Forelimb muscle (tissue), 1 donor: Measurements from ENCODE around the gene TMEM139. TPM values are rescaled to one million over a fixed set of nuclear protein-coding genes. Genes with fewer than 3 reads are reported as not detected.
"Not testable (repeated sequence)": the region's sequence is repeated elsewhere in the genome, so short reads cannot be mapped to it uniquely, and the experiment has no call there.

Experiments used
- DNase-seq: peaks from one replicate; pipeline ENCODE4 v3.0.0-alpha.2; 2013; ENCODE audit warnings: low read depth
- polyA plus RNA-seq: library from polyadenylated mRNA; unstranded; fragments of 120-200 nt; gene quantifications from one replicate; pipeline ENCODE4 v1.2.1, GENCODE V29; 2013; ENCODE audit not compliant: insufficient read length

Gene TMEM139
- polyA plus RNA-seq, 1 donor: 1.0 TPM

GRCh38 chr7:143258831-143259230, 25.9 kb upstream of the TMEM139 start:
- DNase-seq: no peak

GRCh38 chr7:143259765-143260164, 25.0 kb upstream of the TMEM139 start:
- DNase-seq: no peak

- no peak for DNase-seq
These were observed 22.9 kb upstream of the TMEM139 start for GRCh38 chr7:143261901-143262300.

GRCh38 chr7:143263266-143264195, 21.2 kb upstream of the TMEM139 start, which contains the start of gene GSTK1:
Gene GSTK1, plus strand, starts transcription at chr7:143263441. Its CDS starts 73 bp downstream, at chr7:143263514.
- no peak for DNase-seq

- not testable (repeated sequence) for DNase-seq
These were observed 20.6 kb upstream of the TMEM139 start for GRCh38 chr7:143264196-143264568.

GRCh38 chr7:143265017-143265693, 19.6 kb upstream of the TMEM139 start:
- DNase-seq: no peak

GRCh38 chr7:143269251-143269650, 15.5 kb upstream of the TMEM139 start:
- no peak for DNase-seq

GRCh38 chr7:143271240-143271639, 13.5 kb upstream of the TMEM139 start:
- no peak for DNase-seq

- DNase-seq: no peak
These were observed 11.9 kb upstream of the TMEM139 start for GRCh38 chr7:143272871-143273270.

- peak; percentile 83 for DNase-seq
These were observed 5.3 kb upstream of the TMEM139 start for GRCh38 chr7:143279186-143280098.

GRCh38 chr7:143280160-143280559, 4.6 kb upstream of the TMEM139 start:
- DNase-seq: no peak

GRCh38 chr7:143280566-143280965, 4.2 kb upstream of the TMEM139 start:
- no peak for DNase-seq

GRCh38 chr7:143281529-143281928, 3.2 kb upstream of the TMEM139 start:
- DNase-seq: no peak

GRCh38 chr7:143282124-143282523, 2.6 kb upstream of the TMEM139 start:
- DNase-seq: no peak

- no peak for DNase-seq
These were observed 1.4 kb upstream of the TMEM139 start for GRCh38 chr7:143283381-143283780.

GRCh38 chr7:143285470-143285778, 666 bp downstream of the TMEM139 start:
- DNase-seq: no peak

- no peak for DNase-seq
These were observed 1.2 kb downstream of the TMEM139 start for GRCh38 chr7:143285806-143286521.

- no peak for DNase-seq
These were observed 1.7 kb downstream of the TMEM139 start for GRCh38 chr7:143286522-143286890.

- no peak for DNase-seq
These were observed 2.7 kb downstream of the TMEM139 start for GRCh38 chr7:143287339-143287934.

GRCh38 chr7:143287935-143288826, 3.4 kb downstream of the TMEM139 start, which contains the start of gene CASP2:
Gene CASP2, plus strand, starts transcription at chr7:143288351. Its CDS starts 105 bp downstream, at chr7:143288456.
- peak; percentile 82 for DNase-seq
